Limb (tissue), 2 donors: Measurements from ENCODE around the gene INPP5D.

Experiments
- DNase-seq, 2 donors: peaks; one replicate each; pipeline ENCODE4 v3.0.0-alpha.2; 2016; ENCODE audit errors: extremely low spot score in 2 of 2

The INPP5D gene

DNA sequence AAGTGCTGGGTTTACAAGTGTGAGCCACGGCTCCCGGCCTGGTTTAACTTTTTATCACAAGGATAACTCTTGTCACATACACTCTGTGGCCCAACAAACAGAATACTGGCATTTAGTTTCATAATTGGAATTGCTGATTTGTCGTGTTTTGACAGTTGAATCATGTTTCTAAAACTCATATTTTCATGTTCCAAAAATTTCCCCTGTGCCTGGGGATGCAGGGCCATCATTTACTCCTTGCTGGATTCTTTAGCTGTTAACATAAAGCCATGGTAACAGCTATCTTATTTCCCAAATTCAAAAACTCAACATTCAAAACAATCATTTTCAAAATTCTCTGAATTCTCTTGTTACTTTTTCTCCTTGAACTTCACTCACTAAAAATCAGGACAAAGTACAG is 174.9 kb downstream of the INPP5D start:
- no peak for DNase-seq

DNA sequence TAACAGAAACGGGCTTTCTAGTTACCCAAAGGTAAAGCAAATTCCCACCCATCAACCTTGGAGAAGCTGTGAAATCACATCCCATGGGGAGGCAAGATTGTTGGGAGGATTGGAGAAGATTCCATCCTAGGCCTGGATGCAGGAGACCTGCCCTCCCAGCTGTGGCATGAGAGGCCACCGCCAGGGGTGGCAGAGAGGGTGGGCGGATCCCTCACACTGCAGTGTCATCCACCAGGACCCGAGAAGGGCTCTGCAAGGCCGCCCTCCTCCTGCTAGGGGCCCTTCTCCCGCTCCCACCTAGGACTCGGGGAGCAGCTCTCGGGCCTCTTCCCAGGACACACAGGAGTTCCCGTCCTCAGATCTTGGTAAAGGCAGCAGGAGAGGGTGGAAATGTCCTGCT is 175.8 kb downstream of the INPP5D start:
- DNase-seq = no peak

DNA sequence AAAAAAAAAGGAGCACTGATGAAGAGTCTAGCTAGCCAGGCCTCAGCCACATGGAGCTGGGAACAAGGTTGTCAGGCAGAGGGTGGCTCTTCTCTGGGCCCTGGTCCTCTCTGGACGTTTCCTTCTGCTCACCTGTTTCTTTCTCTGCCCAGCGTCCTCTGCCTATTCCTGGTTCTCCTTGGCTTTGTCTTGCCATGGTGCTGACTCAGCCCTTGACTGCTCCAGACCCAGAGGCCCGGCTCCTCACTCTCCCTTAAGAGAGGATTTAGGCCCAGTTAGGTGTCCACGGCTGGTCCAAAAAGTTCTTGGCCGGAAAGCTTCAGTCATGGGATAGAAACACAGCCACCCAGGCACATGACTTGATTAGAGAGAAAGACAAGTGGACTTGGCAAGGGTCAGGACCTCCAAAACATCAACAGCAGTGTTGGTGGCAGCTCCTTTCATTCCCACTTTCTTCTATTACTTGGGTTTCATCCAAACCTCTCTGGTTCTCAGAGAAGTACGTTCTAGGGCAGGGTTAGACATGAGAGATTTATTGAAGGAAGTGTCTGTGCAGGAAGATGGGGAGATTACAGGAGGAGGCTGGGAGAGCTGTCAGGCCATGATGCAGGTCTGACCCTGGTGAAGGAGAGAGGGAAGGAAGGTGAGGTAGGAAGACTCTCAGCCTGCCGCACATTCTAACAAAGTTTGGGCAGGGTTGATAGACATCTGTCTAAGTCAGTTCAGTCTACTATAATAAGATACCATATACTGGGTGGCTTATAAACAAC is 176.9 kb downstream of the INPP5D start:
- no peak for DNase-seq

DNA sequence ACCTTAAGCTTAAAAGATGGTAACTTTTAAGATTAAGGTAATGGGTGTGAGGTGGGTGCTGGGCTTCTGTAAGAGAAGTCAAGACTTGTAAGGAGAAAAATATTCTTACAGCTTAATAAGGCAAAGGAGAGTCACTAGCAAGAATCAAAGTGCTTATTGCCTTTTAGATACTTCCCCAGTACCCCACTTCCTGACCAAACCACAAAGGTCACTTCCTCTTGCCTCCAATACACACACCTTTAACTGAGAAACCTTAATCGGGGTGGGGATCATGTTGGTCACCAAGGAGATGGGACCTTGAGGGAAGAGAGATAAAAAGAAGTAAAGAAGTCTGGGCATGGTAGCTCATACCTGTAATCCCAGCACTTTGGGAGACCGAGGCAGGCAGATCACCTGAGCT is 180.8 kb downstream of the INPP5D start:
- no peak for DNase-seq

DNA sequence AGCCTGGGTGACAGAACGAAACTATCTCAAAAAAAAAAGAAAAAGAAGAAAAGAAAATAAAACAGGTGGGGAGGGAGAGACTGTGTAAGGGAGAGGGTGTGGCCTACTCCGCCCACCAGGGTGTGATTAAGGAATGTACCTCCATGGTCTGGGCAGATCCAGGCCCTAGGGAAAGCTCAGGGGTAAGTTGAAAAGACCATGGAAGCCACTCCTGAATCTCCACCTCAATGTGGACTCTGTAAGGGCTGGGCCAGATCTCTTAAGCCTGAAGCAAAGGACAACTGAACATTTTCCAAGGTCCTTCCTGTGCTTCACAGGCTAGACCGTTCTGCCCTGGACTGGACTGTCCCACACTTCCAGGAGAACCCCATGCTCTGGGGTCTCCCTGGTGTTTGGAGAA is 181.7 kb downstream of the INPP5D start:
- no peak for DNase-seq

DNA sequence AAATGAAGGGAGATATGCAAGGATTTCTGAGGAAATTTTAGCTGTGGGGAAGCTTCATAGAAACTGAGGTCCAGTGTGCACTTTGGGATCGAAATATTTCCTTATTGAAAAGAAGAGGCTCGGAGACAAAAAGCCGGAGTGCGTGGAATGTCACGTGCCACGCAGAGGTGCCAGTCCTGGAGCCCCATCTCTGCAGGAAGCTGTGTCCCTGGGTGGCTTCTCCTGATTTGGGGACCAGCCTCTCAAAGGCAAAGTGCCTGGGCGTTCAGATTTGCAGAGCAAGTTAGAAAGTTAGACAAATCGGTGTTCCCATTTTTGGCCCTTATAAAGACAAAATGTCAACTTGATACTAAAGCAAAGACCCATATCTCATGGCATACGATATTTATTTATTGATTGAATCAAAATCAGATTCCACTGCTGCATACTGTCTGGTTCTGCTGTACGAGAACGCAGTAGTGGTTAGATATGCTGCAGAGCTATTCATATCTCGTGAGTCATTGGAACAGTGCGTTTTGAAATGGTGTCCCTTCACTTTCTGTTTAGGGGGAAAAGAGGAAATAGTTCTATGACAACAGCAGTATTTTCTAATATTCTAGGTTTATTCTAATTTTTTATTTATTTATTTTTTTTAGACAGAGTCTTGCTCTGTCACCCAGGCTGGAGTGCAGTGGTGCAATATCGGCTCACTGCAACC is 182.2 kb downstream of the INPP5D start:
- DNase-seq = no peak

DNA sequence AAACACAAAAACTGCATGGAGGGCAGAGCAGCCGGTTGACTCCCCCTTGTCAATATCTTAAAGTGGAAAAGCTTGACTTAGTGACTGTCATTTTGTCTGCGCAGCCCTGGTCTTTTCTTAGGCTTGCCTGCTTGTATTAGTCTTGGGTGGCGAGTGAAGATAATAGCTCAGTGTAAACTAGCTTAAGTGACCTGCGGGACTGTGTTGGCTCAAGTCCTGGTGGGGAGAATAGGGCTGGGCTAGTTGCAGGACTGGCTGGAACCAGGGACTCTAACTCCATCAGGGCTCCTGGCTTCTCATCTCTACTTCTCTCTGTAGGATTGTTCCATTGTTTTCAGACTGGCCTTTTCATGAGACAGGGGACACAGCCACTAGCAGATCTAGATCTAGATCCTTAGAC is 183.2 kb downstream of the INPP5D start:
- no peak for DNase-seq

DNA sequence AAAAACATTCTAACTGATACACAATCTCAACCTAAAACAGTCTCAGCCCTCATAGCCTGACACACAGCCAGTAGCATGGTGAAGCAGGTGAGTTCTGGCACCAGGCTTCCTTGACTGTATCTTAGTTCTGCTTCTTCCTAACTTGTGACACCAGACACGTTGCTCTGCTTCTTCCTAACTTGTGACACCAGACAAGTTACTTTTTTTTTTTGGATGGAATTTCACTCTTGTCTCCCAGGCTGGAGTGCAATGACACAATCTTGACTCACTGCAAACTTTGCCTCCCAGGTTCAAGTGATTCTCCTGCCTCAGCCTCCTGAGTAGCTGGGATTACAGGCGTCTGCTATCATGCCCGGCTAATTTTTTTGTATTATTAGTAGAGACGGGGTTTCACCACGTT is 184.7 kb downstream of the INPP5D start:
- no peak for DNase-seq

DNA sequence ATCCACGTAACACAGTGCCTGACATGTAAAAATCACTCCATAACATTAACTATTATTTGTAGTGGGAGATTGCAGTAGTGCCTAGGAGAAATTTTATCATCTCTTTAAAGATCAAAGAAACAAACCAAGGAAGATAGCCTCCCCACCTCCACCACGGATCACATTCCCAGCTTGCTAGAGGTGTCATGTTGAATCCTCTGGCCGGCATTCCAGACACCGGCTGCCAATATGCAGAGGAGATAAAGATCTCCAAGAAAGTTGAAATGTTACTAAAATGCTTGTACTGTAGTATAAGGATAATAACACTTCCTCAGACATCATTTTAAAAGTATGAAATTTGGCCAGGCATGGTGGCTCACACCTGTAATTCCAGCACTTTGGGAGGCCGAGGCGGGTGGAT is 185.3 kb downstream of the INPP5D start:
- DNase-seq = no peak

DNA sequence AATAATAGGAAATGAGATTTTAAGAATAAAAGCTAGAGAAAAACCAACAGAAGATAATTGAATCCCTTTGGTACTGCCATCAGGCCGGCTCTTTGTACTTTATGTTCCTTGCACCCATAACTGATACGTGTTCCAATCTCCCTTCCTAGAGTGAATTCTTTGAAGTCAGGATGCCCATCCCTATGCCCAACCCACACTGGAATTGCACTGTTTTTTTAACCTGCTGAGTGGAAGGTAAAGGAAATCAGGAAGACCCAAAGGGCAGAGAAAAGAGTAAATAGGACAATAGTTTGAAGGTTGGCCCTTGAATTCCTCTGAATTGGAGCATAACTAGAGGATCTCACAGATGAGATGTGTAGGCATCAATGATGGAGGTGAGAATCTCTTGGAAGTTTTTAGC is 187.0 kb downstream of the INPP5D start:
- DNase-seq = no peak

DNA sequence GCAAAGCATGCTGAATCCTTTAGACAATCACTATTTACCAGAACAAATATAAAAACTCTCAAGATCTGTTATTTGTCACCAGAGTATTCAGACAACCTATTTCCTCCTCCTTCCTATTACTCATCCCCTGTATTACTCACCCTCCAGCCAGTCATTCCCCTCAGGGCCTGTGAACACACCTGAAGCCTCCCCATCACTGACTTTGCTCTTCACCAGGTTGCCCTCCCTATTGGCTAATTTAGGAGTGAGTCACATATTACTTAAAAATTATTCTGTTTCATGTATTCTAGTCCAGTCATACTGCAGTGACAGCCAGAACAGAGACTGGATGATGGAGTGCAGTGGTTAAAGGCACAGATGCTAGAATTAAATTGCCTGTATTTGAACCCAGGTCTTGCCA is 187.6 kb downstream of the INPP5D start:
- DNase-seq = no peak

DNA sequence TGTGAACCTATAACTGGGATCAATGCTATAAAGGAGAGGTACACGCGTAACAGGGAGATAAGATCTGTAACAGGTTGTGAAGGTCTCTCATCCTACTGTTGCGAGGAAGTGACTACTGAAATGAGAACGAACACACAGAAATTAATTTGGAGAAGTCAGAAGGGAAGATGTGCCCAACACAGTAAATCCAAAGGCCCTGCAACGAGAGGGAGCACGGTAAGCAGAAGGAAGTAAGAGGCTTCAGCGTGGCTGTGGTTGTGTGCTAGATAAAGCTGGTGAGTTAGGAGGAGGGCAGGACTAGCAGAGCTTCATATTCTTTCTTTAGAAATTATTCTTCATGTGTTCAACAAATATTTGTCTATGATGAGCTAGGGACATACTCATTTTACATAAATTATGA is 188.9 kb downstream of the INPP5D start:
- DNase-seq = no peak

DNA sequence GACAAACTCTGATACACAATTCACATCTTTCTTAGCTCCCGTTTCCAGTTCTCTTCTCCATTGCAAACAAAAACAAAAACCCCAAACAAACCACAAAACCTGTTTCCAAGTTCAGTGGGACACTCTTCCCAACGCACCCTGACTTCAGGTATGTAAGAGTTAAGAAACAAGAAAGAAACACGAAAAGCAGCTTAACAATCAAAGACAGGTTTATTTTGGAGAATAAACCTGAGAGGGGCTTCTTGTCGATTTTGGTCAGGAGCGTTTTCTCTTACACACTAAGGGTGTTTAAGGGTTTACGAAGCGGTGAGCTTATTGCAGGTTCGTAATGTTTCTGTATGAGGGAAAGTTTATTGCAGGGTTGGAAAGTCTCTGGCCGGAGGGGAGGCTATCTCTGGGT is 190.4 kb downstream of the INPP5D start:
- no peak for DNase-seq

DNA sequence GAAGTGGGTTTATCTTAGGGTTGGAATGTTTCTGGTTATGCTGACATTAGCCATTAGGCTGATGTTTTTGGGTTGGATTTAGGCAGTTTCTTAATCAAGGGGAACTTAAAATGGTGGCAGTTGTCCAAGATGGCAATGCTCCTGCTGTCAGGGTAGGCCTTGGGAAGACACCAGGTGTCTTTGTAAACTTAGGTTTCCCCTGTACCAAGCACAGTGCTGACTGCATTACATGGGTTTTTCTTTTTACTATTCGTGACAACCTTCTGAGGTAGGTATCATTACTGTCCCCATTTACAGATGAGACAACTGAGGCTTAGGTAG is 190.8 kb downstream of the INPP5D start:
- DNase-seq = no peak

DNA sequence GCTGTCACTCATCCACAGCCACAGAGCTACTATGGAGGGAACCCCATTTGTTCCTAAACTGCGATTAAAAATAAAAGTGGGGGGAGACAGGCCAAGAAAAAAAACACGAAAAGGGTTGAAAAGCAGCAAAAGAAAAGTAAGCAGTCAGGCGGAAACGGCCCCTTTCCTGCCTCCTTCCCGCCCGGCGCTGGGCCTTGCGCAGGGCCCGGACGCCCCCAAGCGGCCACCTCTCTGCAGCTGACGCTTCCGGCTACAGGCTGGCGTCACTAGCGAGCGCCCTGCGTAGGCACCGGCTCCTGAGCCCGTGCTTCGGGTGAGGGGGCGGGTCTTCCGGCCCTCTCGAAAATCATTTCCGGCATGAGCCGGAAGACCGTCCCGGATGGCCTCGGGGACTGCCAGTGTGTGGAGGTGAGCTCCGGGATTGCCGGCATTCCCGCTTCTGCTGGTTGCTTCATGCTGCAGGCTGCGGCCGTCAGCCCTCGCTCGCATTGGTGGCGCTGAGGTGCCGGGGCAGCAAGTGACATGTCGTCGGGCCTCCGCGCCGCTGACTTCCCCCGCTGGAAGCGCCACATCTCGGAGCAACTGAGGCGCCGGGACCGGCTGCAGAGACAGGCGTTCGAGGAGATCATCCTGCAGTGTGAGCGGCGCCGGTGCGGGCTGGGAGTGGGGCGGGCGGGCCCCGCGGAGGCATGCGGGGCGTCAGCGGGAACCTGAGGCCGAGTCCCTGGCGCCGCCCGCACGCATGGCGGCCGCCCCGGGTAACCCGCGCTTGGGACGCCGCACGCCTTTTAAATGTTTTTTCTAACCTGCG is 191.4 kb downstream of the INPP5D start, which contains the start of gene ATG16L1:
TSS of gene ATG16L1 (plus strand) at position 368 of the 811 bp plus-strand sequence. CDS start at position 523, 155 bp downstream.
- DNase-seq = peak; percentile 97

DNA sequence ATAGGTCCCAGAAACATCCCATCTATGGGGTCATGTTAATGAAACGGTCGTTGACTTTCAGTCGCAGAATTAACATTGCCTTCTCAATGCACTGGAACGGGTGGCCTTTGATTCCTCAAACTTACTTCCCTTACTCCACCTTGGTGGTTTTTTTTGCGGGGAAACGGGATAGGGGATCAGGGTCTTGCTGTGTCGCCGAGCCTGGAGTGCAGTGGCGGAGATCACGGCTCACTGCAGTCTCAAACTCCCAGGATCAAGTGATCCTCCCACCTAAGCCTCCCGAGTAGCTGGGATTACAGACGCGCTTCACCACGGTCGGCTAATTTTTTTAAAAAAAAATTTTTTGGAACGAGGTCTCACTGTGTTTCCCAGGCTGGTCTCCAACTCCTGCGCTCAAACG is 192.1 kb downstream of the INPP5D start:
- peak in 1 of 2 donors; percentile 32 for DNase-seq

DNA sequence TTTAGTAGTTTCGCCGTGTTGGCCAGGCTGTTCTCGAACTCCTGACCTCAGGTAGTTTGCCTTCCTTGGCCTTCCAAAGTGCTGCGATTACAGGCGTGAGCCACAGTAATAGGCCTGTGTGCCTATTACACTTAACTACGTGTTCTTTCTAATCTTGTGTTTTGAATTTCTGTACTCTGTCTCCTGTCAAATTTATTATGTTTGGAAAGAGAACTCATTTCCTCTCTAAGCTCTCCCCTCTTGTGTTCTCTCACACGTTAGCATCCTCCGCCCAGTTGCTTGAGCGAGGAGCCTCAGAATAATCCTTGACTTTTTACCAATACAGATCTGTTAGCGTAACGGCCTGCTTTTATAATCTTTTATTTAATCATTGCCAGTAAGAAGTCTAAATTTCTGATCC is 195.0 kb downstream of the INPP5D start:
- DNase-seq = no peak

DNA sequence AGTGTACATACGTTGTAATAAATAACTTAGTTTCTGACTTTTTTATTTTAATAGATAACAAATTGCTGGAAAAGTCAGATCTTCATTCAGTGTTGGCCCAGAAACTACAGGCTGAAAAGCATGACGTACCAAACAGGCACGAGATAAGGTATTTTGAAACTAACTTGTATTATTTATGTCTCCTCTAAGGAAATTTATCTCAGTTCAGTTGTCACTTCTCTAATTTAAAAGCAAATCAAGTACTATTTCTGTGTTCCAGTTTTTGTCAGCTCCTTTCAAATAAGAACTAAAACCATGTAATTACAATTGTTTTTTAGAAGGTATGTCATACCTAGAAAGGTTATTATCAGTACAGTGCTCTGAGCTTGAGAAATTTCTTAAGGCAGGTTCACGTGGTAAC is 195.9 kb downstream of the INPP5D start:
- no peak for DNase-seq
